AG10803 (cell line): ENCODE data around the gene SUSD4.

Experiments used
- DNase-seq: peaks from one replicate; pipeline ENCODE4 v3.0.0; 2010; ENCODE audit warnings: low read depth
- H3K4me3 ChIP-seq: 2 replicates; pipeline ENCODE4 v1.5.1; 2011; ENCODE audit warnings: mild to moderate bottlenecking, low read length, control low read depth
- TF ChIP-seq, protein P1 (sequence below): conservative IDR thresholded peaks from 2 replicates; pipeline ENCODE4 v1.5.1; 2011; ENCODE audit warnings: mild to moderate bottlenecking, low read length, control low read depth, inconsistent platforms

SUSD4 gene

DNA sequence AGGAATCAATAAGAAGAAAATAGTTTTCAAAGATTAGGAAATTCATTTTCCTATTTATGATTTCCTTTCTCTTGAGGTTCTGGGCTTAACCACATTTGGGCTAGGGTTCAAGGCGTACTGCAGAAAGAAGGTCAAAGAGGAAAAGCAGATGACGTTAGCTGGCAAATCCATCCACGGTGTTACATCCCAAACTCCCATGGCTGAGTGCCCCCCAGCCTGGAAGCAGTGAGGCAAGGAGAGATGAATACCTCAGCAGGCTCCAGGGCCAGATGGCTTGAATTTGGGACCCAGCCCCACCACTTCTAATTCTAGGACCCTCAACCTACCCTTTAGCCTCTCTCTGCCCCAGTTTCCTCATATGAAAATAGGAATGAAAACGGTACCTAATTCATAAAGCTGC, 17.7 kb downstream of the SUSD4 start:
- TF ChIP-seq, protein P1, sequence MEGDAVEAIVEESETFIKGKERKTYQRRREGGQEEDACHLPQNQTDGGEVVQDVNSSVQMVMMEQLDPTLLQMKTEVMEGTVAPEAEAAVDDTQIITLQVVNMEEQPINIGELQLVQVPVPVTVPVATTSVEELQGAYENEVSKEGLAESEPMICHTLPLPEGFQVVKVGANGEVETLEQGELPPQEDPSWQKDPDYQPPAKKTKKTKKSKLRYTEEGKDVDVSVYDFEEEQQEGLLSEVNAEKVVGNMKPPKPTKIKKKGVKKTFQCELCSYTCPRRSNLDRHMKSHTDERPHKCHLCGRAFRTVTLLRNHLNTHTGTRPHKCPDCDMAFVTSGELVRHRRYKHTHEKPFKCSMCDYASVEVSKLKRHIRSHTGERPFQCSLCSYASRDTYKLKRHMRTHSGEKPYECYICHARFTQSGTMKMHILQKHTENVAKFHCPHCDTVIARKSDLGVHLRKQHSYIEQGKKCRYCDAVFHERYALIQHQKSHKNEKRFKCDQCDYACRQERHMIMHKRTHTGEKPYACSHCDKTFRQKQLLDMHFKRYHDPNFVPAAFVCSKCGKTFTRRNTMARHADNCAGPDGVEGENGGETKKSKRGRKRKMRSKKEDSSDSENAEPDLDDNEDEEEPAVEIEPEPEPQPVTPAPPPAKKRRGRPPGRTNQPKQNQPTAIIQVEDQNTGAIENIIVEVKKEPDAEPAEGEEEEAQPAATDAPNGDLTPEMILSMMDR: no peak

DNA sequence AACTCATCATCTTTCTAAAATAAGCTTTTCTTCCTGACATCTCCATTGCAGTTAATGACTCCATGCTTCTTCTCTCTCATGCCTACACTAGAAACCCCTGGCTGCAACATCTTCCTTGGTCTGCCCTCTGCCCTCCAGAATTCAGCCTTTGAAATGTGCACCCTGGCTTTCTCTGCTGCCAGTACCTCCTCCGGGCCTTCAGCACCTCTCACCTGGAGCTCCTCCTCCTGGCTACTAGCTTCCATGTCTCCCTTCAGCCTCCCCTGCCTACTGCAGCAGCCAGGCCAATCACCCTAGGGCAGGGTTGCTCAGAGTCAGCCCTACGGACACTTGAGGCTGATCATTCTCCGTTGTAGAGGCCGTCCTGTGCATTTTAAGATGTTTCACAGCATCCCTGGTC, 18.3 kb downstream of the SUSD4 start:
- no peak for DNase-seq
- TF ChIP-seq, protein P1: no peak
- H3K4me3 ChIP-seq: no peak overlapping the region

More for the DNA sequence above, 17.7 kb downstream of the SUSD4 start:
- no peak for DNase-seq
- H3K4me3 ChIP-seq: no peak overlapping the region

DNA sequence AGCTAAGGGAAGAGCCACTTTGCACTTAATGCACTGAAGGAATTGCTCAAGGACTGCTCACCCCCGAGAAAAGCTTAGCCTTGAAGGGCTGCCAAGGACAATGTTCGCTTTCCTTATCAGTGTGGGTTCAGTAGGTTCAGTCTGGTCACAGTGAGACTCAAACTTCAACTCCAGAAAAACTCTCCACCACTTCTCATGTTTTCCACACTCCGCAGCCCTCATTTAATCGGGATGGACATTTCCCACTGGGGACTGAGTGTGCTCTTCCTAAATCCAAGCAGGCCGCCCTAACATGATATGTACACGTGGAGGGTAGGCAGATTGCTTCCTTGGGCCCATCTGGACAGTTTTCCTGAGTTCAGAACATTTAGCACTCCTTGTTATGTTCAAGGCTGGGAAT, 19.5 kb downstream of the SUSD4 start:
- H3K4me3 ChIP-seq: no peak overlapping the region
- no peak for DNase-seq
- TF ChIP-seq, protein P1: no peak

DNA sequence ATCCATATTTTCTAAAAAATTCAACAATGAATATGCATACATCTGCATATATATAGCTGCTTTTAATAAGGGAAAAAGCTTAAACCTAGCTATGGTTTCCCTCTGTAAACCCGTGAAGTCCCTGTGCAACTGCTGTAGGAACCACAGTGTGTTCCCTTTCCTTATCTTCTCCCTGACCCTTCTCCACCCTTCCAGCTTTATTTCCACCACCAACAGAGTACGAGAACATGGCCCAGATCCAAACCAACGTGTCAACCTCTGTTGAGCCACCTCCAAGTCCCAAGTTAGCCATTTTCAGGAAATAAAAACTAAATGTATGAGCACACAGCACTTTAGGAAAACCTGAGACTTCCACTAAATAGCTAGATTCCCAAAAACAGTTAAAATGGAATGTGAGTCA, 20.3 kb downstream of the SUSD4 start:
- TF ChIP-seq, protein P1: no peak
- no peak for DNase-seq
- no peak overlapping the region for H3K4me3 ChIP-seq

DNA sequence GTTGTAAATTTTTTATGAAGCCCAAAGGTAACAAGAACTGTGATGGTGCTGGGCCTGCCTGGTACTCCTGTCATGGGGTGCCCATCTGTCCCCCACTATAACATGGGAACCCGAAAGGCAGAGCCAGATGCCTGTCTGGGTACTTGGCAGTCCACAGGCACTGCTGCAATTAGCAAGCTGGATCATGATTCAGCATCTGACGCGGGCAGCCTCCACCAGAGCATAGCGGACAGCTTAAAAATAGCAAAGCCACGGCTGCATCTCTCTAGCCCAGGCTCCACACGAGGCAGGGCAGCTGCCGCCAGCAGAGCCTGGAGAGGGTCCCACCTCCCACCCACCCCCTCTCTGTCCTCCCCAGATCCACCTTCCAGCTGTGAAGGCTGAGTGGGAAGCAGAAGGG, 22.9 kb downstream of the SUSD4 start:
- H3K4me3 ChIP-seq: no peak overlapping the region
- DNase-seq: peak; percentile 59
- TF ChIP-seq, protein P1: no peak

DNA sequence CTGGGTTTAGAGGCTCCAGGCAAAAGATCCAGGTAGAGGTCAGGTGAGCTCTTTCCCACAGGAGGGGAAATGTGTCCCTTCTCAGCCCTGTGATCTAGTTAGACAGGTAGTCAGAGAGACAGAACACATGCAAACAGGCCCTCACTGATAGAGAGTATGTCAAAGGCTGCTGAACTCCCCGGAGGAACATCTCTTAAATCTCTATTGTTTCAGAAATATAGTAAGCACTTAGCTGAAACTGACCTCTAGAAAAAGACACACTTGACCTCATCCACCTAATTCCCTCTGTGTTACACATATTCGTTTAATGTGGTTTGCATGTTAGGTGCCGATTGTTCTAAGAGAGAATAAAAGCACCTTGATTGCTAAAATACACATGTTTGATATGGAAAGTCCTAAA, 23.3 kb downstream of the SUSD4 start:
- TF ChIP-seq, protein P1: no peak
- DNase-seq: no peak
- H3K4me3 ChIP-seq: no peak overlapping the region

DNA sequence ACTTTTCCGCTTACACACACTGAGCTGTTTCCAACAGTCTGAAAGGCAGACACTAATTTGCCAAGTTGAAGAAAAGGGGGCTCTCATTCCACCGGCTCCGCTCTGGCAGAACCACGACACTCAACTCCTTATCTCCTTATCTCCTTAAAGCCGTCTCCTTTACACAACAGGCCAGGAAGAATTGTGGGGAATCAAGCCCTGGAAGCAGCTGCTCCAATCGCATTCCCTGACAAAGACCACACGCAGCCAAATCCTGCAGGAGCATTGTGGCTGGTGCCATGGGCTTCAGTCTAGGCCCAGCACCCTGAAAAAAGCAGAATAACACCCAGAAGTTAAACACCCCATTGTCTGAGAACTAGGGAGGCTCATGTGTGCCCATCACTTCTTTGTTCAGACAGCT, 24.1 kb downstream of the SUSD4 start:
- no peak for DNase-seq
- H3K4me3 ChIP-seq: no peak overlapping the region
- TF ChIP-seq, protein P1: no peak
